Endothelial cell of umbilical vein (primary cell): ENCODE results near the gene MANF. TPM values are rescaled to one million over a fixed set of nuclear protein-coding genes. Genes with fewer than 3 reads are reported as not detected.

Experiments
- BruUV-seq: library from RNA; stranded (reverse); fragments of 400-500 nt; replicated peaks from 2 replicates; lab custom pipeline; 2021; lab: Mats Ljungman, UMichigan
- CTCF ChIA-PET: fragments of 300-600, 350-600 bp; sonication (Branson Sonifier 250); formaldehyde crosslinking; loops from one replicate; lab custom pipeline; 2021; ENCODE audit warnings: antibody characterized with exemption, inconsistent platforms; lab: Charles Lee
- POLR2A ChIA-PET: fragments of 300-600, 350-600 bp; sonication (Branson Sonifier 250); formaldehyde crosslinking; loops from one replicate; lab custom pipeline; 2021; ENCODE audit warnings: antibody characterized with exemption, inconsistent platforms; lab: Charles Lee
- DNase-seq: peaks from one replicate; pipeline ENCODE4 v3.0.0-alpha.2; 2011; ENCODE audit warnings: low read depth, low spot score
- FAIRE-seq: peaks from 2 replicates; lab custom pipeline; 2011; peaks lifted over from hg19 to GRCh38; lab: Jason Lieb, UNC
- H2AFZ ChIP-seq: 2 replicates; pipeline ENCODE4 v1.6.0; 2012; ENCODE audit warnings: low read depth, low read length, control low read depth, inconsistent platforms
- H3K27ac ChIP-seq: 2 replicates; pipeline ENCODE4 v1.5.1; 2011; ENCODE audit warnings: low read depth, mild to moderate bottlenecking, control low read depth, low read length, moderate library complexity; ENCODE audit not compliant: insufficient read depth
- H3K27me3 ChIP-seq, 2 experiments: 2 replicates each; pipeline versions ENCODE4 v1.6.0 to v1.6.1; 2011; ENCODE audit warnings: low read length in 2 of 2, mixed read lengths in 1 of 2; ENCODE audit not compliant: control insufficient read depth in 2 of 2, insufficient read depth in 2 of 2
- H3K36me3 ChIP-seq, 2 experiments: 2 replicates in 1 of 2; 3 replicates in 1 of 2; pipeline ENCODE4 v1.5.1; 2011; ENCODE audit warnings: low read length in 2 of 2, mild to moderate bottlenecking in 1 of 2, moderate library complexity in 1 of 2; ENCODE audit not compliant: control insufficient read depth in 2 of 2, insufficient read depth in 2 of 2; ENCODE audit errors: extremely low read depth in 1 of 2
- H3K4me1 ChIP-seq: 3 replicates; pipeline ENCODE4 v1.5.1; 2011; ENCODE audit warnings: mild to moderate bottlenecking, low read length; ENCODE audit not compliant: control insufficient read depth, insufficient read depth; ENCODE audit errors: extremely low read depth
- H3K4me2 ChIP-seq: 2 replicates; pipeline ENCODE4 v1.6.1; 2011; ENCODE audit warnings: low read length, control low read depth, mixed read lengths; ENCODE audit not compliant: insufficient read depth
- H3K4me3 ChIP-seq, 3 experiments: fragments of 200-600 bp in 1 of 3; sonication (generic), shearing (Covaris generic) in 1 of 3; replicated peaks in 1 of 3; 2 replicates each; pipeline ENCODE4 v1.5.1; 2011 to 2016; ENCODE audit warnings: control low read depth in 3 of 3, low read length in 3 of 3, mild to moderate bottlenecking in 2 of 3, inconsistent platforms in 1 of 3, low read depth in 1 of 3, moderate library complexity in 1 of 3; ENCODE audit not compliant: insufficient read depth in 1 of 3
- H3K79me2 ChIP-seq: 2 replicates; pipeline ENCODE4 v1.6.0; 2012; ENCODE audit warnings: low read length, inconsistent platforms; ENCODE audit not compliant: control insufficient read depth, insufficient read depth
- H3K9ac ChIP-seq: replicated peaks from 2 replicates; pipeline ENCODE3; 2011; ENCODE audit warnings: low read length, control low read depth; ENCODE audit not compliant: insufficient read depth; ENCODE audit errors: extremely low read depth
- H3K9me1 ChIP-seq: replicated peaks from 3 replicates; pipeline ENCODE4 v1.6.0; 2011; ENCODE audit warnings: mild to moderate bottlenecking, low read length; ENCODE audit not compliant: control insufficient read depth, insufficient read depth; ENCODE audit errors: extremely low read depth
- H3K9me3 ChIP-seq: replicated peaks from 2 replicates; pipeline ENCODE4 v1.5.1; 2012; ENCODE audit warnings: low read length, inconsistent platforms; ENCODE audit not compliant: control insufficient read depth, insufficient read depth
- H4K20me1 ChIP-seq: replicated peaks from 2 replicates; pipeline ENCODE3; 2011; ENCODE audit warnings: mild to moderate bottlenecking, low read length; ENCODE audit not compliant: control insufficient read depth, insufficient read depth; ENCODE audit errors: extremely low read depth
- EZH2 ChIP-seq: IDR thresholded peaks from 2 replicates; pipeline ENCODE4 v1.6.1; 2012; ENCODE audit warnings: borderline replicate concordance, low read depth, mild to moderate bottlenecking, moderate library complexity, low read length, inconsistent platforms; ENCODE audit not compliant: severe bottlenecking
- FOS ChIP-seq: IDR thresholded peaks from 2 replicates; pipeline ENCODE4 v1.6.1; 2011; ENCODE audit warnings: mild to moderate bottlenecking, low read length, moderate library complexity, borderline replicate concordance; ENCODE audit not compliant: insufficient read depth
- GATA2 ChIP-seq: IDR thresholded peaks from 2 replicates; pipeline ENCODE4 v1.7.0; 2011; ENCODE audit warnings: low read depth, mild to moderate bottlenecking, moderate library complexity, mixed read lengths, low read length; ENCODE audit not compliant: insufficient read length, insufficient read depth
- JUN ChIP-seq: IDR thresholded peaks from 2 replicates; pipeline ENCODE4 v1.6.1; 2011; ENCODE audit warnings: borderline replicate concordance, low read depth; ENCODE audit not compliant: insufficient read length, insufficient read depth
- MYC ChIP-seq: IDR thresholded peaks from one replicate; pipeline ENCODE4 v1.6.1; 2011; ENCODE audit warnings: mild to moderate bottlenecking, low read depth, low read length
- POLR2A ChIP-seq: IDR thresholded peaks from 2 replicates; pipeline ENCODE4 v1.6.1; 2012; ENCODE audit warnings: low read depth, mild to moderate bottlenecking, control low read depth, low read length
- POLR2AphosphoS5 ChIP-seq: IDR thresholded peaks from 2 replicates; pipeline ENCODE4 v1.6.1; 2012; ENCODE audit warnings: low read depth, mild to moderate bottlenecking, control low read depth, low read length, moderate library complexity; ENCODE audit not compliant: insufficient read depth
- dilution Hi-C: fragments of 300-500 bp; cut with MboI; formaldehyde crosslinking; loops from one replicate; pipeline ENCODE4 v1.15.0; 2019; ENCODE audit warnings: low sequenced_read_pairs; ENCODE audit not compliant: extremely low pct_ligation_motif_present
- intact Hi-C: fragments of 100-400 bp; cut with micrococcal nuclease; formaldehyde crosslinking; loops from one replicate; pipeline ENCODE4 v1.10.0; 2022
- polyA plus RNA-seq, 4 experiments: library from polyadenylated mRNA; depleted of rRNA in 3 of 4; stranded (reverse) in 3 of 4; unstranded in 1 of 4; fragments of >200 nt; gene quantifications; 2 replicates each; pipeline versions ENCODE4 v1.2.1 to v1.2.3, GENCODE V29; 2011 to 2012; ENCODE audit warnings: missing spikeins in 1 of 4
- total RNA-seq: library from RNA; stranded (reverse); gene quantifications from 2 replicates; pipeline ENCODE4 v1.2.3, GENCODE V29; 2021
- TF ChIP-seq, protein P1 (sequence below): IDR thresholded peaks from 2 replicates; pipeline ENCODE4 v1.6.1; 2011; ENCODE audit not compliant: insufficient read depth, insufficient read length
- TF ChIP-seq, protein P2 (sequence below), 2 donors: IDR thresholded peaks; 1 replicate in 1 of 2; 2 replicates in 1 of 2; pipeline ENCODE4 v1.5.1; 2011; ENCODE audit warnings: low read length in 2 of 2, mild to moderate bottlenecking in 2 of 2, moderate library complexity in 2 of 2, control low read depth in 1 of 2, inconsistent platforms in 1 of 2, low read depth in 1 of 2; ENCODE audit not compliant: insufficient read depth in 1 of 2; ENCODE audit errors: extremely low read depth in 1 of 2

The MANF gene
- total and polyA plus RNA-seq, 2 donors (not counting 3 experiments of a cell fraction or from before 2014, with no cell fraction given) = 100 to 248 TPM

DNA sequence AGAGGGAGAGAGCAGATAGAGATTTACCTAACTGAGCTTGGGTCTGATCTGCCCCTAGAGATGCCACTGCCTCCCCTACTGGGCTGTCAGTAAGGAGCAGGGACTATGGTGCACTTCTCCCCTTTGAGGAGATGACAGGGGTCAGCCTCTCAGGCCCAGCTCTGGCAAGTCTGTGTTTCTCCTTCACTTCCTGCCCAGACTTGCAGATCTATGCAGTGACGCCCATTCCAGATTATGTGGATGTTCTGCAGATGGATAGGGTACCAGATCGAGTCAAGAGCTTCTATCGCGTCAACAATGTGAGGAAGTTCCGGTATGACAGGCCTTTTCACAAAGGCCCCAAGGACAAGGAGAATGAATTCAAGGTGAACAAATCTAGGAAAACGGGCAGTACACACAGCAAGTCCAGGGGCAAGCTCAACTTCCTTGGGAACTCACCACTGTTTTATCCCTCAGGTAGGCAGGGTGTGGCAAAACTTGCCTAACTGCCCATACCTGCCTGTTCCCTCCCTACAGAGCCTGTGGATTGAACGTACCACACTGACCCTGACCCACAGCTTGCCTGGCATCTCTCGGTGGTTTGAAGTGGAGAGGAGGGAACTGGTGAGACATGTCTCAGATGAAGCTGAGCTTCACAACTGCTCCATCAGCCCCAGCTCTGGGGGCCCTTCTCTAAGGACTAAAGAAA lies 29.1 kb upstream of the MANF start:
- dilution Hi-C loops = no loop called here

GRCh38 chr3:51357856-51358255 lies 27.2 kb upstream of the MANF start:
- intact Hi-C loops (no loop called here), dilution Hi-C loops (no loop called here)
- no peak overlapping the region for H2AFZ ChIP-seq
- H3K79me2 ChIP-seq = no peaks in the 10 kb centered on the region
- POLR2A ChIA-PET = no interaction called here
- H3K36me3 ChIP-seq = no peaks in the 10 kb centered on the region
- H3K9me3 ChIP-seq = no peaks in the 10 kb centered on the region
- CTCF ChIA-PET = interaction anchor here (1.7 kb wide), 1 partner anchor 46 kb away, joined by 4 read pairs; no protein-coding TSS in a partner anchor
- no TSS peak for BruUV-seq
- no peak overlapping the region for H3K4me2 ChIP-seq
- H3K4me1 ChIP-seq = no peaks in the 10 kb centered on the region
- no peak overlapping the region for H3K9ac ChIP-seq
- H4K20me1 ChIP-seq = no peaks in the 10 kb centered on the region
- DNase-seq (no peak), FAIRE-seq (no peak)
- TF ChIP-seq FOS (no peak), POLR2AphosphoS5 (no peak), GATA2 (no peak), JUN (no peak), MYC (no peak), POLR2A (no peak), EZH2 (no peak)
- TF ChIP-seq, protein P1, sequence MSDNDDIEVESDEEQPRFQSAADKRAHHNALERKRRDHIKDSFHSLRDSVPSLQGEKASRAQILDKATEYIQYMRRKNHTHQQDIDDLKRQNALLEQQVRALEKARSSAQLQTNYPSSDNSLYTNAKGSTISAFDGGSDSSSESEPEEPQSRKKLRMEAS = no peak
- TF ChIP-seq, protein P2, sequence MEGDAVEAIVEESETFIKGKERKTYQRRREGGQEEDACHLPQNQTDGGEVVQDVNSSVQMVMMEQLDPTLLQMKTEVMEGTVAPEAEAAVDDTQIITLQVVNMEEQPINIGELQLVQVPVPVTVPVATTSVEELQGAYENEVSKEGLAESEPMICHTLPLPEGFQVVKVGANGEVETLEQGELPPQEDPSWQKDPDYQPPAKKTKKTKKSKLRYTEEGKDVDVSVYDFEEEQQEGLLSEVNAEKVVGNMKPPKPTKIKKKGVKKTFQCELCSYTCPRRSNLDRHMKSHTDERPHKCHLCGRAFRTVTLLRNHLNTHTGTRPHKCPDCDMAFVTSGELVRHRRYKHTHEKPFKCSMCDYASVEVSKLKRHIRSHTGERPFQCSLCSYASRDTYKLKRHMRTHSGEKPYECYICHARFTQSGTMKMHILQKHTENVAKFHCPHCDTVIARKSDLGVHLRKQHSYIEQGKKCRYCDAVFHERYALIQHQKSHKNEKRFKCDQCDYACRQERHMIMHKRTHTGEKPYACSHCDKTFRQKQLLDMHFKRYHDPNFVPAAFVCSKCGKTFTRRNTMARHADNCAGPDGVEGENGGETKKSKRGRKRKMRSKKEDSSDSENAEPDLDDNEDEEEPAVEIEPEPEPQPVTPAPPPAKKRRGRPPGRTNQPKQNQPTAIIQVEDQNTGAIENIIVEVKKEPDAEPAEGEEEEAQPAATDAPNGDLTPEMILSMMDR (IDR thresholded peaks at IDR 0.05; ENCODE audit: extremely low read depth in 1 of 2, insufficient read depth in 1 of 2, low read depth in 1 of 2, low read length in 2 of 2) = no peak
- H3K27ac ChIP-seq = no peak overlapping the region
- no peaks in the 10 kb centered on the region for H3K9me1 ChIP-seq
- H3K4me3 ChIP-seq = no peak overlapping the region
- H3K27me3 ChIP-seq = no peaks in the 10 kb centered on the region

More for the DNA sequence above, 29.1 kb upstream of the MANF start:
- intact Hi-C loops = no loop called here
- Histone ChIP-seq H3K9ac (no peak overlapping the region), H3K4me2 (no peak overlapping the region), H3K9me1 (no peaks in the 10 kb centered on the region), H3K79me2 (no peaks in the 10 kb centered on the region), H2AFZ (no peak overlapping the region), H4K20me1 (no peaks in the 10 kb centered on the region), H3K4me1 (no peaks in the 10 kb centered on the region), H3K27me3 (no peaks in the 10 kb centered on the region), H3K4me3 (no peak overlapping the region), H3K36me3 (no peaks in the 10 kb centered on the region), H3K9me3 (no peaks in the 10 kb centered on the region), H3K27ac (no peak overlapping the region)
- DNase-seq (no peak), FAIRE-seq (no peak)
- BruUV-seq = no TSS peak
- CTCF ChIA-PET = interaction anchor here (0.9 to 1.6 kb wide), 3 partner anchors 16 to 256 kb away, joined by 3 to 5 read pairs (median 3); no protein-coding TSS in a partner anchor
- TF ChIP-seq POLR2AphosphoS5 (no peak), EZH2 (no peak), JUN (no peak), GATA2 (no peak)
- POLR2A ChIA-PET = no interaction called here
